HCT116 (cell line): ENCODE results near the gene UNC45A. TPM values are rescaled to one million over a fixed set of nuclear protein-coding genes. Genes with fewer than 3 reads are reported as not detected.

Source experiments
- ATAC-seq: fragments of 200-7000 bp; cut with Tn5 transposase; 2 replicates; pipeline ENCODE4 v1.9.1; 2020; ENCODE audit warnings: mild to moderate bottlenecking, moderate library complexity
- BruUV-seq: library from RNA; stranded (reverse); fragments of 400-500 nt; replicated peaks from 2 replicates; lab custom pipeline; 2021; lab: Mats Ljungman, UMichigan
- CTCF ChIA-PET: fragments of 300-600 bp; sonication (Branson Sonifier 250); formaldehyde crosslinking; loops from one replicate; lab custom pipeline; 2021; ENCODE audit warnings: antibody characterized with exemption; lab: Charles Lee
- POLR2A ChIA-PET: fragments of 300-600, 350-600 bp; sonication (Branson Sonifier 250); formaldehyde crosslinking; loops from one replicate; lab custom pipeline; 2021; ENCODE audit warnings: antibody characterized with exemption; lab: Charles Lee
- RAD21 ChIA-PET, 2 experiments: fragments of 300-600 bp; sonication (Branson Sonifier 250); formaldehyde crosslinking; loops; one replicate each; lab custom pipeline; 2023; ENCODE audit warnings: low total read pairs in 2 of 2; ENCODE audit not compliant: uncharacterized antibody in 2 of 2, unreplicated experiment in 2 of 2, low non-redundant PET in 1 of 2; lab: Charles Lee
- DNase-seq: peaks from one replicate; pipeline ENCODE4 v3.0.0-alpha.2; 2010; ENCODE audit warnings: low read depth, low spot score
- H2AFZ ChIP-seq: fragments of 200-600 bp; shearing (Covaris generic), sonication (generic); 2 replicates; pipeline ENCODE4 v1.6.1; 2017; ENCODE audit warnings: low read depth, mixed run types, mixed read lengths, antibody characterized with exemption, low read length; ENCODE audit not compliant: poor library complexity, severe bottlenecking
- H3K27ac ChIP-seq: 2 replicates; pipeline ENCODE4 v1.5.1; 2012; ENCODE audit warnings: low read depth, low read length
- H3K27me3 ChIP-seq: fragments of 200-600 bp; sonication (generic); 2 replicates; pipeline ENCODE4 v1.6.1; 2016; ENCODE audit warnings: mixed run types, low read length, mixed read lengths; ENCODE audit not compliant: insufficient read depth
- H3K36me3 ChIP-seq, 2 experiments: fragments of 200-500 bp in 1 of 2; fragments of 200-600 bp in 1 of 2; sonication (Bioruptor generic) in 1 of 2; sonication (generic) in 1 of 2; 2 replicates each; pipeline versions ENCODE4 v1.5.1 to v1.6.1; 2014 to 2016; ENCODE audit warnings: low read length in 2 of 2, inconsistent platforms in 1 of 2, mixed read lengths in 1 of 2, mixed run types in 1 of 2; ENCODE audit not compliant: insufficient read depth in 2 of 2, control insufficient read depth in 1 of 2
- H3K4me1 ChIP-seq, 2 experiments: fragments of 200-600 bp in 1 of 2; sonication (generic) in 1 of 2; 2 replicates each; pipeline versions ENCODE4 v1.5.1 to v1.6.1; 2012 to 2017; ENCODE audit warnings: low read length in 2 of 2, inconsistent platforms in 1 of 2, mild to moderate bottlenecking in 1 of 2, mixed read lengths in 1 of 2, mixed run types in 1 of 2, moderate library complexity in 1 of 2; ENCODE audit not compliant: insufficient read depth in 2 of 2, control insufficient read depth in 1 of 2
- H3K4me2 ChIP-seq: fragments of 200-600 bp; sonication (generic); 2 replicates; pipeline ENCODE4 v1.6.1; 2017; ENCODE audit warnings: mixed run types, low read length, mixed read lengths
- H3K4me3 ChIP-seq, 2 experiments: fragments of 200-600 bp in 1 of 2; sonication (generic) in 1 of 2; replicated peaks in 1 of 2; 2 replicates each; pipeline ENCODE4 v1.5.1; 2011 to 2016; ENCODE audit warnings: low read length in 2 of 2, control low read depth in 1 of 2, low read depth in 1 of 2, mild to moderate bottlenecking in 1 of 2, mixed read lengths in 1 of 2, mixed run types in 1 of 2
- H3K79me2 ChIP-seq: fragments of 200-600 bp; sonication (generic); 2 replicates; pipeline ENCODE4 v1.6.1; 2017; ENCODE audit warnings: mild to moderate bottlenecking, mixed run types, low read length, moderate library complexity, mixed read lengths; ENCODE audit not compliant: insufficient read depth
- H3K9ac ChIP-seq: fragments of 200-600 bp; sonication (generic); 2 replicates; pipeline ENCODE4 v1.6.1; 2016; ENCODE audit warnings: low read length, mixed read lengths
- H3K9me2 ChIP-seq: fragments of 200-600 bp; sonication (generic), shearing (Covaris generic); 2 replicates; pipeline ENCODE4 v1.6.1; 2017; ENCODE audit warnings: mixed run types, mild to moderate bottlenecking, moderate library complexity; ENCODE audit not compliant: insufficient read depth
- H3K9me3 ChIP-seq, 2 experiments: fragments of 200-500 bp in 1 of 2; fragments of 200-600 bp in 1 of 2; sonication (Bioruptor generic) in 1 of 2; sonication (generic) in 1 of 2; 2 replicates each; pipeline ENCODE4 v1.6.1; 2014 to 2017; ENCODE audit warnings: low read length in 2 of 2, mixed read lengths in 2 of 2, inconsistent platforms in 1 of 2, low read depth in 1 of 2, mild to moderate bottlenecking in 1 of 2, mixed run types in 1 of 2, moderate library complexity in 1 of 2; ENCODE audit not compliant: control insufficient read depth in 1 of 2, insufficient read depth in 1 of 2
- H4K20me1 ChIP-seq: fragments of 200-600 bp; sonication (generic), shearing (Covaris generic); 2 replicates; pipeline ENCODE4 v1.6.1; 2017; ENCODE audit warnings: mixed run types, mild to moderate bottlenecking, moderate library complexity; ENCODE audit not compliant: insufficient read depth
- CEBPB ChIP-seq: IDR thresholded peaks from 2 replicates; pipeline ENCODE4 v1.6.1; 2012; ENCODE audit warnings: low read depth
- EGR1 ChIP-seq: IDR thresholded peaks from 2 replicates; pipeline ENCODE4 v1.6.1; 2012; ENCODE audit warnings: low read depth
- ELF1 ChIP-seq: IDR thresholded peaks from 2 replicates; pipeline ENCODE4 v1.6.1; 2012; ENCODE audit warnings: low read depth, borderline replicate concordance
- EZH2 ChIP-seq: fragments of 200-600 bp; sonication (generic); IDR thresholded peaks from 2 replicates; pipeline ENCODE4 v1.6.1; 2017; ENCODE audit warnings: antibody characterized with exemption, mixed run types
- EZH2phosphoT487 ChIP-seq: fragments of 200-600 bp; IDR thresholded peaks from 2 replicates; pipeline ENCODE4 v1.6.1; 2018; ENCODE audit warnings: antibody characterized with exemption, borderline replicate concordance
- JUND ChIP-seq: IDR thresholded peaks from 2 replicates; pipeline ENCODE4 v1.6.1; 2012
- POLR2A ChIP-seq: IDR thresholded peaks from 2 replicates; pipeline ENCODE4 v1.7.0; 2011; ENCODE audit warnings: borderline replicate concordance; ENCODE audit not compliant: insufficient read depth, insufficient read length; ENCODE audit errors: extremely low read depth
- POLR2AphosphoS5 ChIP-seq: IDR thresholded peaks from 2 replicates; pipeline ENCODE4 v1.6.1; 2011; ENCODE audit warnings: mild to moderate bottlenecking, low read depth, low read length, moderate library complexity
- SIN3A ChIP-seq: IDR thresholded peaks from 2 replicates; pipeline ENCODE4 v1.6.1; 2012; ENCODE audit warnings: low read depth
- SP1 ChIP-seq: IDR thresholded peaks from 2 replicates; pipeline ENCODE4 v1.6.1; 2012; ENCODE audit warnings: low read depth
- ZNF274 ChIP-seq: fragments of 200-500 bp; sonication (Bioruptor generic); IDR thresholded peaks from 2 replicates; pipeline ENCODE4 v1.6.1; 2014; ENCODE audit warnings: mild to moderate bottlenecking, low read depth, low read length, inconsistent platforms
- intact Hi-C: fragments of 100-400 bp; cut with micrococcal nuclease; formaldehyde crosslinking; loops from 2 replicates; pipeline ENCODE4 v1.10.0; 2022
- total RNA-seq: library from RNA; stranded (reverse); gene quantifications from one replicate; pipeline ENCODE4 v1.2.1, GENCODE V29; 2021; ENCODE audit not compliant: unreplicated experiment
- TF ChIP-seq, protein P1 (sequence below): IDR thresholded peaks from 2 replicates; pipeline ENCODE4 v1.6.1; 2012
- TF ChIP-seq, protein P2 (sequence below): IDR thresholded peaks from 2 replicates; pipeline ENCODE4 v1.6.1; 2011; ENCODE audit warnings: mild to moderate bottlenecking, low read length, moderate library complexity; ENCODE audit not compliant: insufficient replicate concordance; ENCODE audit errors: extremely low read depth

The UNC45A gene
- total RNA-seq, 1 experiment from 2014 or later: 95.4 TPM

DNA sequence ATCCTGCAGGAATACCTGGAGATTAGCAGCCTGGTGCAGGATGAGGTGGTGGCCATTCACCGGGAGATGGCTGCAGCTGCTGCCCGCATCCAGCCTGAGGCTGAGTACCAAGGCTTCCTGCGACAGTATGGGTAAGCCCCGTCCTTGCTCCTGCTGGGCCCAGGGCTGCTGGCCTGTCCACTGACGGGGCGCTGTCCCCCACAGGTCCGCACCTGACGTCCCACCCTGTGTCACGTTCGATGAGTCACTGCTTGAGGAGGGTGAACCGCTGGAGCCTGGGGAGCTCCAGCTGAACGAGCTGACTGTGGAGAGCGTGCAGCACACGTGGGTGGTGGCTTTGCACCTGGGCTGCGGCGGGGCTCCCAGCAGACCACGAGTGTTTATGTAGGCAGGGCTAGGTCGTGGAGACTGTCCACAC, 45.8 kb upstream of the UNC45A start:
- RAD21 ChIA-PET: interaction anchor here in 1 of 2 experiments (0.6 kb wide), 1 partner anchor 13 kb away, joined by 3 read pairs; no protein-coding TSS in a partner anchor

More for the DNA sequence above, 45.8 kb upstream of the UNC45A start:
- ATAC-seq (no peak), DNase-seq (no peak)
- no peaks in the 10 kb centered on the region for H3K27me3 ChIP-seq
- peaks cover 0 to 18% of the 10 kb centered on the region in 2 experiments; a peak in 2 of 4 replicates for H3K4me1 ChIP-seq
- no peak overlapping the region for H3K9ac ChIP-seq
- intact Hi-C loops: loop anchor here (5.0 kb wide), 1 partner anchor 407 kb away; no protein-coding TSS in a partner anchor
- H3K27ac ChIP-seq: no peak overlapping the region
- no peaks in the 10 kb centered on the region for H3K79me2 ChIP-seq
- POLR2A ChIA-PET: no interaction called here
- CTCF ChIA-PET: interaction anchor here (1.2 kb wide), 1 partner anchor 42 kb away, joined by 3 read pairs; no protein-coding TSS in a partner anchor
- H3K9me2 ChIP-seq: no peaks in the 10 kb centered on the region
- TF ChIP-seq ELF1: no peak
- TF ChIP-seq, protein P1, sequence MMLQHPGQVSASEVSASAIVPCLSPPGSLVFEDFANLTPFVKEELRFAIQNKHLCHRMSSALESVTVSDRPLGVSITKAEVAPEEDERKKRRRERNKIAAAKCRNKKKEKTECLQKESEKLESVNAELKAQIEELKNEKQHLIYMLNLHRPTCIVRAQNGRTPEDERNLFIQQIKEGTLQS: no peak
- TF ChIP-seq, protein P2, sequence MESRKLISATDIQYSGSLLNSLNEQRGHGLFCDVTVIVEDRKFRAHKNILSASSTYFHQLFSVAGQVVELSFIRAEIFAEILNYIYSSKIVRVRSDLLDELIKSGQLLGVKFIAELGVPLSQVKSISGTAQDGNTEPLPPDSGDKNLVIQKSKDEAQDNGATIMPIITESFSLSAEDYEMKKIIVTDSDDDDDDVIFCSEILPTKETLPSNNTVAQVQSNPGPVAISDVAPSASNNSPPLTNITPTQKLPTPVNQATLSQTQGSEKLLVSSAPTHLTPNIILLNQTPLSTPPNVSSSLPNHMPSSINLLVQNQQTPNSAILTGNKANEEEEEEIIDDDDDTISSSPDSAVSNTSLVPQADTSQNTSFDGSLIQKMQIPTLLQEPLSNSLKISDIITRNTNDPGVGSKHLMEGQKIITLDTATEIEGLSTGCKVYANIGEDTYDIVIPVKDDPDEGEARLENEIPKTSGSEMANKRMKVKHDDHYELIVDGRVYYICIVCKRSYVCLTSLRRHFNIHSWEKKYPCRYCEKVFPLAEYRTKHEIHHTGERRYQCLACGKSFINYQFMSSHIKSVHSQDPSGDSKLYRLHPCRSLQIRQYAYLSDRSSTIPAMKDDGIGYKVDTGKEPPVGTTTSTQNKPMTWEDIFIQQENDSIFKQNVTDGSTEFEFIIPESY: no peak
- TF ChIP-seq POLR2AphosphoS5: no peak
- no peak for TF ChIP-seq JUND
- no peak for TF ChIP-seq EZH2
- no peak for TF ChIP-seq CEBPB
- TF ChIP-seq POLR2A: no peak
- no peak for TF ChIP-seq SIN3A
- no peak for TF ChIP-seq ZNF274
- TF ChIP-seq SP1: no peak
- TF ChIP-seq EZH2phosphoT487: no peak
- TF ChIP-seq EGR1: no peak
- no peak overlapping the region for H3K4me2 ChIP-seq
- no peaks in the 10 kb centered on the region for H3K36me3 ChIP-seq
- no peak overlapping the region for H2AFZ ChIP-seq
- H3K4me3 ChIP-seq: no peak overlapping the region
- no TSS peak for BruUV-seq
- H3K9me3 ChIP-seq: no peaks in the 10 kb centered on the region
- no peaks in the 10 kb centered on the region for H4K20me1 ChIP-seq
